ENCODE data around the gene WDR45B. TPM values are rescaled to one million over a fixed set of nuclear protein-coding genes. Genes with fewer than 3 reads are reported as not detected.
A peak's percentile ranks its signal among the peaks of the same experiment; 100 is the strongest.

Gene WDR45B
- total RNA-seq, 3 donors from 2014 or later = 74.2 to 118 (median 83.9) TPM

DNA sequence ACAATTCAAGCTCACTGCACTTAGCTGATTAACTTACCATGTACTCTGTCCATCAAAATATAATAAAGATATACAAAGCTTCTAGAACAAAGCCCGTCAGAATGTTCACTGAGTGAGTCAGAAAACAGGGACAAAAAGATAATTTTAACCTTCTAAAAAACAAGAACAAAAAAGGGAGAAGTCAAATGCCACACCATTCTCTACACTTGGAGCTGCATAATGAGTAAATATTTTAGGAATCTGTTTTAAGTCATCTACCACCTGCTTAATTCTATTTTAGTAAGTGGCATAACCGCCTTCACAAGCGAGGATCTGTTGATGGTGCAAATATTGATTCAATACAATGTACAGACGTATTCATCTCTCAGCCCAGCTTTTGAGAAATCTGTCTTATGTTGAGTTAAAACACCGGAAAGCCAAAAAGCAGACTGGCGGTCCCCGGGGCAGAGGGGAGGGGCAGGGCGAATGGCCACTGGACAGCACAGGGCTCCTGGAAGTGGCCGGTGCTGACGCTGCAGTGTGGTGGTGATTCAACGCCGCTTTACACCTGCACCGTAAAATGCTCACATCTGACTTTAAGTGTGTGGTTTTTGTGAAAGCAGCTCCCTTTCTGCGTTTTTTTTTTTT is 30.1 kb upstream of the WDR45B start:
- Histone ChIP-seq H3K36me3 (no peaks in the 10 kb centered on the region), H3K27ac (no peak overlapping the region), H3K4me1 (no peaks in the 10 kb centered on the region), H3K9me3 (peaks cover 0 to 10% of the 10 kb centered on the region in 2 donors), H3K4me3 (peak overlapping the region in 1 of 3 donors; percentile 9), H3K27me3 (no peaks in the 10 kb centered on the region)
- intact Hi-C loops (cut with DNase I; ENCODE audit: low total_unique reads) = no loop called here
- DNase-seq (ENCODE audit: low spot score in 2 of 2) = no peak
- no peak for TF ChIP-seq POLR2AphosphoS5 (IDR thresholded peaks at IDR 0.05)
- TF ChIP-seq, protein P1, sequence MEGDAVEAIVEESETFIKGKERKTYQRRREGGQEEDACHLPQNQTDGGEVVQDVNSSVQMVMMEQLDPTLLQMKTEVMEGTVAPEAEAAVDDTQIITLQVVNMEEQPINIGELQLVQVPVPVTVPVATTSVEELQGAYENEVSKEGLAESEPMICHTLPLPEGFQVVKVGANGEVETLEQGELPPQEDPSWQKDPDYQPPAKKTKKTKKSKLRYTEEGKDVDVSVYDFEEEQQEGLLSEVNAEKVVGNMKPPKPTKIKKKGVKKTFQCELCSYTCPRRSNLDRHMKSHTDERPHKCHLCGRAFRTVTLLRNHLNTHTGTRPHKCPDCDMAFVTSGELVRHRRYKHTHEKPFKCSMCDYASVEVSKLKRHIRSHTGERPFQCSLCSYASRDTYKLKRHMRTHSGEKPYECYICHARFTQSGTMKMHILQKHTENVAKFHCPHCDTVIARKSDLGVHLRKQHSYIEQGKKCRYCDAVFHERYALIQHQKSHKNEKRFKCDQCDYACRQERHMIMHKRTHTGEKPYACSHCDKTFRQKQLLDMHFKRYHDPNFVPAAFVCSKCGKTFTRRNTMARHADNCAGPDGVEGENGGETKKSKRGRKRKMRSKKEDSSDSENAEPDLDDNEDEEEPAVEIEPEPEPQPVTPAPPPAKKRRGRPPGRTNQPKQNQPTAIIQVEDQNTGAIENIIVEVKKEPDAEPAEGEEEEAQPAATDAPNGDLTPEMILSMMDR (IDR thresholded peaks at IDR 0.05) = no peak
- TF ChIP-seq POLR2A (IDR thresholded peaks at IDR 0.05) = no peak

DNA sequence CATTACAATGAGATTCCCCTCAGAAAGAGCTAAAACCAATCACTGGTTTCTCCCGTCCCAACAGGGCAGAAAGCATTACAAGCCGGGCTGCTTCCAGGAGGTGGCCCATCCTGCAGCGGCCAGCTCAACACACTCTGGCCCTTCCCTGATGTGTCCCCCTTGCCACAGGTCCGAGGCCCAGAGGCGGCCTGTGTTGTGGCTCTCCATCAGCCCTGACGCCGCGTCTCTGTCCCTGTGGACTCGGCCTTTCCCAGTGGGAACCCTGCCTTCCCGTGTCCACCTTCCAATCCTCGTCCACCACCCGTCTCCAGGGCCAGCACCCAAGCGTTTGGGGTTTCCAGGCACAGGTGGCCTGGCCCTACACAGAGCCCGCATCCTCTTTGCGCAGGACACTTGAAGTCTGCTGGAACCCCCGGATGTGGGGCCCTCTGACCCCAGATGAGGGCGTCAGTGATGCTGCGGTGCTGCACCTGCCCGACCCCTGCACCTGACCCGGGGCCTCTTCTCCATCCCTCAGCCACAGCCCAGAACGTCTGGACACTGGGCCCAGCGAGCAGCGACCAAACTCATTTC is 29.2 kb upstream of the WDR45B start:
- no peak overlapping the region for H3K27ac ChIP-seq
- peaks cover 0 to 10% of the 10 kb centered on the region in 2 donors for H3K9me3 ChIP-seq
- no peak for TF ChIP-seq POLR2AphosphoS5 (IDR thresholded peaks at IDR 0.05)
- TF ChIP-seq, protein P1 (IDR thresholded peaks at IDR 0.05) = no peak
- TF ChIP-seq POLR2A (IDR thresholded peaks at IDR 0.05) = no peak
- H3K4me3 ChIP-seq = no peak overlapping the region
- no peaks in the 10 kb centered on the region for H3K4me1 ChIP-seq
- intact Hi-C loops (cut with DNase I; ENCODE audit: low total_unique reads) = no loop called here
- no peaks in the 10 kb centered on the region for H3K27me3 ChIP-seq
- DNase-seq (ENCODE audit: low spot score in 2 of 2) = no peak
- H3K36me3 ChIP-seq = no peaks in the 10 kb centered on the region

DNA sequence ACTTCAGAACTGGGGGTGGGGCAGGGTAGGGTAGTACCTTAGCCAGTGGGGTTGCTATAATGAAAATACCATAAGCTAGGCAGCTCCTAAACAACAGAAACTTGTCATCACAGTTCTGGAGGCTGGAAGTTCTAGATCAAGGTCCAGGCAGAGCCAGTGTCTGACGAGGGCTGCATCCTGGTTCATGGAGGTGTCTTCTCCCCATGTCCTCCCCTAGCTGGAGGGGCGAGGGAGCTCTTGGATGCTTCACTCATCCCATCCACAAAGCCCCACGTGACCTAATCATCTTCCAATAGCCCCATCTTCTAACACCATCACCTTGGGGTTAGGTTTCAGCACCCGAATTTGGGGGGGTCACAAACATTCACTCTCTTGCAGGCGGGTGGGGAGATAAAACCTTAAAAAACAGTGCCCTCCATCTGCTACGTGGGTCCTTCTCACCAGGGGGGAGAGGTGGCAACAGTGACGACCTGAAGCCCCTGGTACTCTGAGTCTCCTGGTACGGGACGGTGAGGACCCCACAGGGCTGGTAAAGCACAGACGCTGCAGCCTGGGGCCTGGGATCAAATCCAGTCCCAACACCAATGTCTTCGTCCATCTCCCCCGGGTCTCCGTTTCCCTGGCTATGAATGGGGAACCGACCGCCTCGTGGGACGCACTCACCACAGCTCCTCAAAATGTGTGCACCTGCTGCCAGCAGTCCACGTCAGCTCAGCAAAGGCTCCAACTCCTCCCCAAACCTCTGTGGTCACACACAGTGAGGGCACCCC is 27.4 kb upstream of the WDR45B start:
- H3K27me3 ChIP-seq = no peaks in the 10 kb centered on the region
- peak overlapping the region; percentile 52 to 69 for H3K27ac ChIP-seq
- intact Hi-C loops (cut with DNase I; ENCODE audit: low total_unique reads) = no loop called here
- no peaks in the 10 kb centered on the region for H3K36me3 ChIP-seq
- H3K9me3 ChIP-seq = no peaks in the 10 kb centered on the region
- no peak for TF ChIP-seq POLR2AphosphoS5 (IDR thresholded peaks at IDR 0.05)
- TF ChIP-seq POLR2A (IDR thresholded peaks at IDR 0.05) = no peak
- TF ChIP-seq, protein P1 (IDR thresholded peaks at IDR 0.05) = no peak
- H3K4me3 ChIP-seq = no peak overlapping the region
- no peak for DNase-seq (ENCODE audit: low spot score in 2 of 2)
- no peaks in the 10 kb centered on the region for H3K4me1 ChIP-seq

DNA sequence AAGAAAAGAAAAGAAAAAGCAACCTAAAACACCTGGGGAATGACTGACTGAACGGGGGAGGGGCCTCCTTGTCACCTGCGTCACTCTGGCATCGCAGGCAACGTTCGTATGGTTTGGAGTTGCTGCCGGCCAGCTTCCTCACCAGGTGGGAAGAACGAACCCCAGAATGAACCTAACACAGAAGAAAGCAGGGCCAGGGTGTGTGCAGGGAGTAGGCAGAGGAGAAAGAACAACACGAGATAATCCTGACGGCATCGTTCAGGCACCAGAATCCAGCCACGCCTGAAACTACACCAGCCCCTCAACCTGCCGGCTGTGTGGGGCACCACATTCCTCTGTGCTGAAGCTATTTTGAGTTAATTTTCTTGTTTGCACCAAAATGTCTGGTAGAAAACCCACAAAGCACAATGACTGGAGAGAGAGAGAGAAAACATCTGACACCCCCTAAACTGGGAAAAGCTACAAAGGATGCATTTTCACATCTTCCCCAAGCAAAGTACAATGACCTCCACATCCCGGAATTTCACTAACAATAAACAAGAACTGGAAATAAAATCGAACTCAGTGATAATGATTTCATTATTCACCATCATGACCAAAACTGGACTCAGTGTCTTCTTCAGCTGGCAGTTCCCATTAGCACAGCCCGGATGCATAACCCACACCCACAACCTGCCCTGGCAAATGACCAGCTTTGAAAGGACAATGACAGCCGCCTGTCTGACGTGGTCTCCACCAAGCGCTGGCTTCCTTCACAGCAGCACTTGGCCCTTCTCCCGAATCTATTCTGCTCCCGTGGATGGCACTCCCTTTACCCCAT is 26.6 kb upstream of the WDR45B start:
- peak in 1 of 2 donors; percentile 67 for DNase-seq (ENCODE audit: low spot score in 2 of 2)
- no peaks in the 10 kb centered on the region for H3K9me3 ChIP-seq
- no peaks in the 10 kb centered on the region for H3K27me3 ChIP-seq
- no peaks in the 10 kb centered on the region for H3K4me1 ChIP-seq
- H3K36me3 ChIP-seq = no peaks in the 10 kb centered on the region
- no peak for TF ChIP-seq POLR2AphosphoS5 (IDR thresholded peaks at IDR 0.05)
- TF ChIP-seq, protein P1 (IDR thresholded peaks at IDR 0.05) = no peak
- no peak for TF ChIP-seq POLR2A (IDR thresholded peaks at IDR 0.05)
- intact Hi-C loops (cut with DNase I; ENCODE audit: low total_unique reads) = no loop called here
- no peak overlapping the region for H3K4me3 ChIP-seq
- H3K27ac ChIP-seq = peak overlapping the region; percentile 52 to 69

Measured in breast epithelium (tissue), 4 donors.